Kidney (tissue), 14 donors: ENCODE measurements around the gene KRT6A. TPM values are rescaled to one million over a fixed set of nuclear protein-coding genes. Genes with fewer than 3 reads are reported as not detected.

Source experiments
- DNase-seq, 5 donors: peaks; one replicate each; pipeline ENCODE4 v3.0.0-alpha.2; 2013 to 2020
- FAIRE-seq: peaks from 2 replicates; lab custom pipeline; 2012; peaks lifted over from hg19 to GRCh38; lab: Jason Lieb, UNC
- H3K27ac ChIP-seq, 2 donors: one replicate each; pipeline ENCODE4 v1.7.0; 2013; ENCODE audit warnings: low read depth in 2 of 2, low read length in 2 of 2, inconsistent platforms in 1 of 2
- H3K27me3 ChIP-seq: one replicate; pipeline ENCODE4 v1.7.1; 2013; ENCODE audit warnings: low read length, inconsistent platforms; ENCODE audit not compliant: control insufficient read depth, insufficient read depth
- H3K36me3 ChIP-seq, 3 donors: one replicate each; pipeline versions ENCODE4 v1.7.0 to v1.7.1; 2013; ENCODE audit warnings: low read length in 3 of 3, control low read depth in 1 of 3, inconsistent platforms in 1 of 3; ENCODE audit not compliant: insufficient read depth in 3 of 3, control insufficient read depth in 2 of 3
- H3K4me1 ChIP-seq, 3 donors: one replicate each; pipeline versions ENCODE4 v1.7.0 to v1.7.1; 2013; ENCODE audit warnings: low read length in 3 of 3, inconsistent platforms in 1 of 3, low read depth in 1 of 3; ENCODE audit not compliant: control insufficient read depth in 2 of 3, insufficient read depth in 2 of 3
- H3K4me3 ChIP-seq, 3 donors: one replicate each; pipeline versions ENCODE4 v1.7.0 to v1.8.1; 2013; ENCODE audit warnings: low read length in 3 of 3, control low read depth in 1 of 3, inconsistent platforms in 1 of 3
- H3K9ac ChIP-seq, 3 donors: one replicate each; pipeline versions ENCODE4 v1.7.0 to v1.7.1; 2013; ENCODE audit warnings: low read length in 3 of 3, control low read depth in 1 of 3, inconsistent platforms in 1 of 3
- H3K9me3 ChIP-seq, 3 donors: one replicate each; pipeline versions ENCODE4 v1.7.0 to v1.7.1; 2013; ENCODE audit warnings: low read length in 3 of 3, control low read depth in 1 of 3, inconsistent platforms in 1 of 3; ENCODE audit not compliant: control insufficient read depth in 2 of 3, insufficient read depth in 1 of 3
- intact Hi-C: fragments of 100-400 bp; cut with DNase I; formaldehyde crosslinking; loops from one replicate; pipeline ENCODE4 v1.11.1; 2022
- polyA plus RNA-seq: library from polyadenylated mRNA; stranded (reverse); fragments of 350-450 nt; fragmentation: Illumina TruSeq; extraction: RNeasy Lipid Tissue Mini Kit (QIAGEN cat#74804); gene quantifications from one replicate; pipeline ENCODE4 v1.2.3, GENCODE V29; 2014; ENCODE audit warnings: low read depth, low replicate concordance; ENCODE audit not compliant: insufficient read depth
- total RNA-seq: library from RNA; stranded (reverse); fragmentation: NEBNext Ultra II Directional; extraction: Animal tissue kit (Norgen Biotek cat#: 25700); gene quantifications from one replicate; pipeline ENCODE4 v1.2.1, GENCODE V29; 2021
- TF ChIP-seq, protein P1 (sequence below): IDR thresholded peaks from 3 replicates; pipeline ENCODE4 v1.5.1; 2012; ENCODE audit warnings: mild to moderate bottlenecking, moderate library complexity, borderline replicate concordance; ENCODE audit not compliant: insufficient read depth; ENCODE audit errors: extremely low read depth
- donor health status: control.
- donor health status: control.
- donor health status: control.
- donor health status: control.
- donor health status: control.
- donor health status: DM: yes; HTN: yes; CAD: no.
- donor health status: Normal renal cell carcinoma (clear cell type).

The KRT6A gene
- total and polyA plus RNA-seq, 2 donors from 2014 or later = not detected

GRCh38 chr12:52469853-52470252, 23.2 kb downstream of the KRT6A start:
- H3K9me3 ChIP-seq = no peaks in the 10 kb centered on the region
- intact Hi-C loops = no loop called here

GRCh38 chr12:52464897-52465296, 28.2 kb downstream of the KRT6A start:
- Histone ChIP-seq H3K36me3 (no peaks in the 10 kb centered on the region), H3K4me3 (no peak overlapping the region), H3K4me1 (no peaks in the 10 kb centered on the region), H3K27ac (no peak overlapping the region), H3K9ac (no peak overlapping the region), H3K9me3 (no peaks in the 10 kb centered on the region), H3K27me3 (no peaks in the 10 kb centered on the region)
- intact Hi-C loops = no loop called here
- DNase-seq = no peak
- no peak for FAIRE-seq
- TF ChIP-seq, protein P1, sequence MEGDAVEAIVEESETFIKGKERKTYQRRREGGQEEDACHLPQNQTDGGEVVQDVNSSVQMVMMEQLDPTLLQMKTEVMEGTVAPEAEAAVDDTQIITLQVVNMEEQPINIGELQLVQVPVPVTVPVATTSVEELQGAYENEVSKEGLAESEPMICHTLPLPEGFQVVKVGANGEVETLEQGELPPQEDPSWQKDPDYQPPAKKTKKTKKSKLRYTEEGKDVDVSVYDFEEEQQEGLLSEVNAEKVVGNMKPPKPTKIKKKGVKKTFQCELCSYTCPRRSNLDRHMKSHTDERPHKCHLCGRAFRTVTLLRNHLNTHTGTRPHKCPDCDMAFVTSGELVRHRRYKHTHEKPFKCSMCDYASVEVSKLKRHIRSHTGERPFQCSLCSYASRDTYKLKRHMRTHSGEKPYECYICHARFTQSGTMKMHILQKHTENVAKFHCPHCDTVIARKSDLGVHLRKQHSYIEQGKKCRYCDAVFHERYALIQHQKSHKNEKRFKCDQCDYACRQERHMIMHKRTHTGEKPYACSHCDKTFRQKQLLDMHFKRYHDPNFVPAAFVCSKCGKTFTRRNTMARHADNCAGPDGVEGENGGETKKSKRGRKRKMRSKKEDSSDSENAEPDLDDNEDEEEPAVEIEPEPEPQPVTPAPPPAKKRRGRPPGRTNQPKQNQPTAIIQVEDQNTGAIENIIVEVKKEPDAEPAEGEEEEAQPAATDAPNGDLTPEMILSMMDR = no peak

More at GRCh38 chr12:52469853-52470252, 23.2 kb downstream of the KRT6A start:
- Histone ChIP-seq H3K9ac (no peak overlapping the region), H3K4me3 (no peak overlapping the region), H3K27ac (no peak overlapping the region), H3K27me3 (no peaks in the 10 kb centered on the region), H3K36me3 (no peaks in the 10 kb centered on the region), H3K4me1 (no peaks in the 10 kb centered on the region)
- no peak for FAIRE-seq
- DNase-seq = no peak
- TF ChIP-seq, protein P1 = no peak

DNA sequence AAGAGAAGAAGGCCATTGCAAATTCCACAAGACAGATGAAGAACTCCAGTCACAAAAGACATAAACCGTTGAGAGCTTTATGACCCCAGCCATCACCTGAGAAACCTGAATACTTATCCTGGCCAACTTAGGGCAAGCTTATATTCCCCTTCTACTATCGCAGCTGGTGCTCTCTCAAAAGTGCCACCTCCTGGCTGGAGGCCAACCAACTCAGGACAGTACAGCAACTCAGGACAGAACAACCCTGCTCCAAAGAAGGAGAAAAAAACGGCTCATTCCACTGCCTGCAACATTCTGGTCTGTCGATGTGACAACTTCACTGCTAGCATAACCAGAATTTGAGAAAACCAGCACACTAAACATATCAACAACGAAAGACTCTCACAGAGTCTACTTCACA, 31.4 kb downstream of the KRT6A start:
- Histone ChIP-seq H3K27me3 (no peaks in the 10 kb centered on the region), H3K9me3 (no peaks in the 10 kb centered on the region), H3K4me1 (no peaks in the 10 kb centered on the region), H3K27ac (no peak overlapping the region), H3K36me3 (no peaks in the 10 kb centered on the region), H3K9ac (no peak overlapping the region), H3K4me3 (no peak overlapping the region)
- TF ChIP-seq, protein P1 = no peak
- DNase-seq (peak in 1 of 5 donors; percentile 4), FAIRE-seq (no peak)
- intact Hi-C loops = no loop called here

DNA sequence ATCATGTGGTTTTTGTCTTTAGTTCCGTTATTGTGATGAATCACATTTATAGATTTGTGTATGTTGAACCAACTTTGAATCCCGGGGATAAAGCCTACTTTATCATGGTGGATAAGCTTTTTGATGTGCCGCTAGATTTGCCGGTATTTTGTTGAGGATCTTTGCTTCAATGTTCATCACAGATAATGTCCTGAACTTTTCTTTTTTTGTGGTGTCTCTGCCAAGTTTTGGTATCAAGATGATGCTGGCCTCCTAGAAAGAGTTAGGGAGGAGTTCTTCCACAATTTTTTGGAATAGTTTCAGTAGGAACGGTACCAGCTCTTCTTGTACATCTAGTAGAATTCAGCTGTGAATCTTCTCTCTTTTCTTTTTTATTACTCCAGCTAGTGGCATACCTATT, 34.2 kb downstream of the KRT6A start:
- Histone ChIP-seq H3K4me3 (no peak overlapping the region), H3K9me3 (no peaks in the 10 kb centered on the region), H3K27ac (no peak overlapping the region), H3K36me3 (no peaks in the 10 kb centered on the region), H3K4me1 (no peaks in the 10 kb centered on the region), H3K9ac (no peak overlapping the region), H3K27me3 (no peaks in the 10 kb centered on the region)
- DNase-seq = no peak
- TF ChIP-seq, protein P1 = no peak
- intact Hi-C loops = no loop called here
- no peak for FAIRE-seq
